Liver (tissue), 9 donors: Measurements from ENCODE around the gene KIRREL1. TPM values are rescaled to one million over a fixed set of nuclear protein-coding genes. Genes with fewer than 3 reads are reported as not detected.

Source experiments
- DNase-seq: peaks from one replicate; pipeline ENCODE4 v3.0.0-alpha.2; 2017; ENCODE audit warnings: low spot score
- H3K27ac ChIP-seq, 2 donors: one replicate each; pipeline ENCODE4 v1.7.0; 2013; ENCODE audit warnings: inconsistent platforms in 2 of 2, low read length in 2 of 2, control low read depth in 1 of 2, low read depth in 1 of 2, mild to moderate bottlenecking in 1 of 2
- H3K27me3 ChIP-seq, 4 donors: one replicate each; pipeline versions ENCODE4 v1.6.1 to v1.7.0; 2013; ENCODE audit warnings: low read length in 3 of 4, inconsistent platforms in 1 of 4, mild to moderate bottlenecking in 1 of 4, moderate library complexity in 1 of 4; ENCODE audit not compliant: control insufficient read depth in 4 of 4, insufficient read depth in 4 of 4
- H3K36me3 ChIP-seq, 4 donors: one replicate each; pipeline versions ENCODE4 v1.6.1 to v1.7.0; 2013; ENCODE audit warnings: low read length in 3 of 4, mild to moderate bottlenecking in 3 of 4, low read depth in 1 of 4, moderate library complexity in 1 of 4; ENCODE audit not compliant: control insufficient read depth in 4 of 4, insufficient read depth in 3 of 4
- H3K4me1 ChIP-seq, 4 donors: one replicate each; pipeline versions ENCODE4 v1.6.1 to v1.7.0; 2013; ENCODE audit warnings: low read length in 3 of 4, mild to moderate bottlenecking in 3 of 4, moderate library complexity in 1 of 4; ENCODE audit not compliant: control insufficient read depth in 4 of 4, insufficient read depth in 4 of 4
- H3K4me3 ChIP-seq, 3 donors: one replicate each; pipeline versions ENCODE4 v1.6.1 to v1.7.0; 2013; ENCODE audit warnings: low read length in 3 of 3, control low read depth in 1 of 3, low read depth in 1 of 3, mild to moderate bottlenecking in 1 of 3
- H3K9ac ChIP-seq, 2 donors: one replicate each; pipeline ENCODE4 v1.7.0; 2013; ENCODE audit warnings: low read length in 2 of 2, mild to moderate bottlenecking in 2 of 2, moderate library complexity in 2 of 2, control low read depth in 1 of 2, low read depth in 1 of 2
- H3K9me3 ChIP-seq, 4 donors: one replicate each; pipeline versions ENCODE4 v1.6.1 to v1.7.0; 2013; ENCODE audit warnings: low read length in 3 of 4; ENCODE audit not compliant: control insufficient read depth in 4 of 4
- EGR1 ChIP-seq, 2 donors: IDR thresholded peaks; 2 replicates each; pipeline ENCODE4 v1.6.1; 2016 to 2018; ENCODE audit warnings: antibody characterized with exemption in 2 of 2, low read depth in 2 of 2
- FOXA1 ChIP-seq: IDR thresholded peaks from 2 replicates; pipeline ENCODE4 v1.6.1; 2016; ENCODE audit warnings: antibody characterized with exemption
- FOXA2 ChIP-seq: IDR thresholded peaks from 2 replicates; pipeline ENCODE4 v1.6.1; 2016; ENCODE audit warnings: antibody characterized with exemption
- GABPA ChIP-seq, 2 donors: IDR thresholded peaks in 1 of 2; conservative IDR thresholded peaks in 1 of 2; 2 replicates each; pipeline ENCODE4 v1.6.1; 2016; ENCODE audit warnings: antibody characterized with exemption in 2 of 2, mild to moderate bottlenecking in 1 of 2, moderate library complexity in 1 of 2
- HNF4A ChIP-seq, 2 donors: conservative IDR thresholded peaks; 2 replicates each; pipeline ENCODE4 v1.6.1; 2016; ENCODE audit warnings: antibody characterized with exemption in 2 of 2, mild to moderate bottlenecking in 2 of 2
- HNF4G ChIP-seq: IDR thresholded peaks from 2 replicates; pipeline ENCODE4 v1.6.1; 2016; ENCODE audit warnings: antibody characterized with exemption
- JUND ChIP-seq, 2 donors: IDR thresholded peaks; 2 replicates each; pipeline ENCODE4 v1.6.1; 2016; ENCODE audit warnings: antibody characterized with exemption in 2 of 2
- NR2F2 ChIP-seq: IDR thresholded peaks from 2 replicates; pipeline ENCODE4 v1.6.1; 2016; ENCODE audit warnings: antibody characterized with exemption
- RAD21 ChIP-seq, 2 donors: IDR thresholded peaks; 2 replicates each; pipeline ENCODE4 v1.6.1; 2016; ENCODE audit warnings: antibody characterized with exemption in 2 of 2, mild to moderate bottlenecking in 2 of 2
- REST ChIP-seq: IDR thresholded peaks from 2 replicates; pipeline ENCODE4 v1.6.1; 2016; ENCODE audit warnings: antibody characterized with exemption, mild to moderate bottlenecking
- RXRA ChIP-seq, 2 donors: IDR thresholded peaks; 2 replicates each; pipeline ENCODE4 v1.6.1; 2017 to 2018; ENCODE audit warnings: antibody characterized with exemption in 2 of 2, mild to moderate bottlenecking in 1 of 2
- SP1 ChIP-seq: IDR thresholded peaks from 2 replicates; pipeline ENCODE4 v1.6.1; 2018; ENCODE audit warnings: antibody characterized with exemption, mild to moderate bottlenecking
- TAF1 ChIP-seq: conservative IDR thresholded peaks from 2 replicates; pipeline ENCODE4 v1.6.1; 2016; ENCODE audit warnings: antibody characterized with exemption, mild to moderate bottlenecking
- YY1 ChIP-seq: IDR thresholded peaks from 2 replicates; pipeline ENCODE4 v1.6.1; 2016; ENCODE audit warnings: antibody characterized with exemption, mild to moderate bottlenecking
- WGBS: extraction: QIAGEN DNeasy Blood & Tissue Kit; methylation state at CpG from one replicate; pipeline ENCODE4 v1.1.7; 2013; 5-methylcytosine and 5-hydroxymethylcytosine counted together
- polyA plus RNA-seq, 2 donors: library from polyadenylated mRNA; stranded (reverse) in 1 of 2; unstranded in 1 of 2; fragments of 200-250 nt in 1 of 2; fragments of >200 nt in 1 of 2; fragmentation: Nextera tagmentation in 1 of 2; extraction: Ambion mirVana in 1 of 2; gene quantifications; one replicate each; pipeline versions ENCODE4 v1.2.1 to v1.2.3, GENCODE V29; 2013 to 2015
- total RNA-seq, 2 donors: library from RNA; depleted of rRNA; stranded (reverse); fragments of >200 nt; gene quantifications; one replicate each; pipeline ENCODE4 v1.2.3, GENCODE V29; 2014
- TF ChIP-seq, protein P1 (sequence below): fragments of 150-350 bp; IDR thresholded peaks from 2 replicates; pipeline ENCODE4 v1.5.1; 2017; ENCODE audit warnings: improper control_type of control experiment, low read depth, low read length; ENCODE audit not compliant: missing input control
- TF ChIP-seq, protein P2 (sequence below): IDR thresholded peaks from 2 replicates; pipeline ENCODE4 v1.6.1; 2016; ENCODE audit warnings: antibody characterized with exemption
- TF ChIP-seq, protein P3 (sequence below): IDR thresholded peaks from 2 replicates; pipeline ENCODE4 v1.6.1; 2016; ENCODE audit warnings: antibody characterized with exemption
- TF ChIP-seq, protein P4 (sequence below): IDR thresholded peaks from 2 replicates; pipeline ENCODE4 v1.6.1; 2016; ENCODE audit warnings: antibody characterized with exemption
- donor health status: healthy.
- donor health status: healthy.
- donor health status: healthy.
- donor health status: healthy.
- donor health status: healthy.

Gene KIRREL1
- total and polyA plus RNA-seq, 4 donors: 0.82 to 6.0 (median 3.1) TPM

GRCh38 chr1:158053276-158053675 lies 59.8 kb downstream of the KIRREL1 start:
- Histone ChIP-seq H3K4me3 (no peak overlapping the region), H3K9me3 (no peaks in the 10 kb centered on the region), H3K9ac (no peak overlapping the region), H3K27me3 (no peaks in the 10 kb centered on the region), H3K27ac (no peak overlapping the region), H3K4me1 (peaks cover 0 to 5% (median 0%) of the 10 kb centered on the region in 4 donors), H3K36me3 (no peaks in the 10 kb centered on the region)
- TF ChIP-seq, protein P1, sequence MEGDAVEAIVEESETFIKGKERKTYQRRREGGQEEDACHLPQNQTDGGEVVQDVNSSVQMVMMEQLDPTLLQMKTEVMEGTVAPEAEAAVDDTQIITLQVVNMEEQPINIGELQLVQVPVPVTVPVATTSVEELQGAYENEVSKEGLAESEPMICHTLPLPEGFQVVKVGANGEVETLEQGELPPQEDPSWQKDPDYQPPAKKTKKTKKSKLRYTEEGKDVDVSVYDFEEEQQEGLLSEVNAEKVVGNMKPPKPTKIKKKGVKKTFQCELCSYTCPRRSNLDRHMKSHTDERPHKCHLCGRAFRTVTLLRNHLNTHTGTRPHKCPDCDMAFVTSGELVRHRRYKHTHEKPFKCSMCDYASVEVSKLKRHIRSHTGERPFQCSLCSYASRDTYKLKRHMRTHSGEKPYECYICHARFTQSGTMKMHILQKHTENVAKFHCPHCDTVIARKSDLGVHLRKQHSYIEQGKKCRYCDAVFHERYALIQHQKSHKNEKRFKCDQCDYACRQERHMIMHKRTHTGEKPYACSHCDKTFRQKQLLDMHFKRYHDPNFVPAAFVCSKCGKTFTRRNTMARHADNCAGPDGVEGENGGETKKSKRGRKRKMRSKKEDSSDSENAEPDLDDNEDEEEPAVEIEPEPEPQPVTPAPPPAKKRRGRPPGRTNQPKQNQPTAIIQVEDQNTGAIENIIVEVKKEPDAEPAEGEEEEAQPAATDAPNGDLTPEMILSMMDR: no peak
- TF ChIP-seq GABPA (IDR thresholded peaks at IDR 0.05 in 1 of 2, conservative IDR thresholded peaks at IDR 0.05 in 1 of 2) (no peak), RXRA (IDR thresholded peaks at IDR 0.05) (no peak), RAD21 (IDR thresholded peaks at IDR 0.05) (no peak), REST (no peak), HNF4A (conservative IDR thresholded peaks at IDR 0.05) (no peak)
- no peak for DNase-seq

- Histone ChIP-seq H3K4me1 (peaks cover 0 to 5% (median 0%) of the 10 kb centered on the region in 4 donors), H3K36me3 (no peaks in the 10 kb centered on the region), H3K27ac (no peak overlapping the region), H3K9ac (no peak overlapping the region), H3K27me3 (no peaks in the 10 kb centered on the region), H3K9me3 (no peaks in the 10 kb centered on the region), H3K4me3 (no peak overlapping the region)
- TF ChIP-seq HNF4A (conservative IDR thresholded peaks at IDR 0.05) (no peak), SP1 (no peak), RAD21 (IDR thresholded peaks at IDR 0.05) (no peak), EGR1 (IDR thresholded peaks at IDR 0.05; ENCODE audit: low read depth in 2 of 2) (no peak), RXRA (IDR thresholded peaks at IDR 0.05) (no peak), HNF4G (no peak), GABPA (IDR thresholded peaks at IDR 0.05 in 1 of 2, conservative IDR thresholded peaks at IDR 0.05 in 1 of 2) (no peak), NR2F2 (no peak), TAF1 (no peak), FOXA2 (no peak), JUND (IDR thresholded peaks at IDR 0.05) (no peak), YY1 (no peak), FOXA1 (no peak), REST (no peak)
- TF ChIP-seq, protein P2, sequence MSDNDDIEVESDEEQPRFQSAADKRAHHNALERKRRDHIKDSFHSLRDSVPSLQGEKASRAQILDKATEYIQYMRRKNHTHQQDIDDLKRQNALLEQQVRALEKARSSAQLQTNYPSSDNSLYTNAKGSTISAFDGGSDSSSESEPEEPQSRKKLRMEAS: no peak
- TF ChIP-seq, protein P1: no peak
- TF ChIP-seq, protein P3, sequence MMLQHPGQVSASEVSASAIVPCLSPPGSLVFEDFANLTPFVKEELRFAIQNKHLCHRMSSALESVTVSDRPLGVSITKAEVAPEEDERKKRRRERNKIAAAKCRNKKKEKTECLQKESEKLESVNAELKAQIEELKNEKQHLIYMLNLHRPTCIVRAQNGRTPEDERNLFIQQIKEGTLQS: no peak
- TF ChIP-seq, protein P4, sequence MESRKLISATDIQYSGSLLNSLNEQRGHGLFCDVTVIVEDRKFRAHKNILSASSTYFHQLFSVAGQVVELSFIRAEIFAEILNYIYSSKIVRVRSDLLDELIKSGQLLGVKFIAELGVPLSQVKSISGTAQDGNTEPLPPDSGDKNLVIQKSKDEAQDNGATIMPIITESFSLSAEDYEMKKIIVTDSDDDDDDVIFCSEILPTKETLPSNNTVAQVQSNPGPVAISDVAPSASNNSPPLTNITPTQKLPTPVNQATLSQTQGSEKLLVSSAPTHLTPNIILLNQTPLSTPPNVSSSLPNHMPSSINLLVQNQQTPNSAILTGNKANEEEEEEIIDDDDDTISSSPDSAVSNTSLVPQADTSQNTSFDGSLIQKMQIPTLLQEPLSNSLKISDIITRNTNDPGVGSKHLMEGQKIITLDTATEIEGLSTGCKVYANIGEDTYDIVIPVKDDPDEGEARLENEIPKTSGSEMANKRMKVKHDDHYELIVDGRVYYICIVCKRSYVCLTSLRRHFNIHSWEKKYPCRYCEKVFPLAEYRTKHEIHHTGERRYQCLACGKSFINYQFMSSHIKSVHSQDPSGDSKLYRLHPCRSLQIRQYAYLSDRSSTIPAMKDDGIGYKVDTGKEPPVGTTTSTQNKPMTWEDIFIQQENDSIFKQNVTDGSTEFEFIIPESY: no peak
- WGBS: 97% methylated on average over 4 of the region's 4 CpGs
- no peak for DNase-seq
Observed at GRCh38 chr1:158054721-158055120, 61.3 kb downstream of the KIRREL1 start.
